ENCODE measurements around the gene NRXN3.
"Not testable (repeated sequence)": the region's sequence is repeated elsewhere in the genome, so short reads cannot be mapped to it uniquely, and the experiment has no call there.

Gene NRXN3

DNA sequence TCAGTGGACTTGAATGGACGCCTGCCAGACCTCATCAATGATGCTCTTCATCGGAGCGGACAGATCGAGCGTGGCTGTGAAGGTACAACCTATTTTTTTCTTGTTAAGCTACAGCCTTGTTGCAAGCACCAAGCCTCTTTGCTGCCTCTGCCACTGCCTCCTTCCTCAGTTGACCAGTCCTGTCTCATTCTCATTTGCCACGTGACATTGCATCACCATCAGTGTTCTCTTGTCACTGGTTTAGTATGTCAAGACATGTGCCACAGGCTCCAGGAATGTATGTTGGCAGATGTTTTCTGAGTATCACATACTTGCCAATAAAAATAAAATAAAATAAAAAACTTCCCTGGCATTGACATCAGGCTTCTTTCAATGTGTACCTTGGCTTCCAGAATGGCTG is 798.1 kb downstream of the NRXN3 start:
- no peak for DNase-seq

DNA sequence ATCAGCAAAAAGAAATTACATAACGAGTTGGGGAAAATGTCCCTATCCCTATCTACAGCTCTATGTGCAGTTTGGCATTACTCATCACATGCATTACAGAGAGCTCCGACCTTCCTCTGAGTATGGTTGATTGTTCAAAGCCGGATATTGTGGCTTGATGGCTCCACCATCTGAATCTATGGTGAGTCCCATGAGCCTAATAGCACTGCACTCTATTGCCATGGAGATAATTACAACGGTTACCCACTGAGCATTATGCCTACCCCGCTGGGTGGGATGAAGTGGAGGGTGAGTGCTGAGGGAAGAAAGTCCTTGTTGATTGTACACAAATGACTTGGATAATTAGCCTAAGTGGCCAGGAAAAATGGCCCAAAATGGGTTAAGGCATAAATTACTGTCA is 800.5 kb downstream of the NRXN3 start:
- DNase-seq: no peak

DNA sequence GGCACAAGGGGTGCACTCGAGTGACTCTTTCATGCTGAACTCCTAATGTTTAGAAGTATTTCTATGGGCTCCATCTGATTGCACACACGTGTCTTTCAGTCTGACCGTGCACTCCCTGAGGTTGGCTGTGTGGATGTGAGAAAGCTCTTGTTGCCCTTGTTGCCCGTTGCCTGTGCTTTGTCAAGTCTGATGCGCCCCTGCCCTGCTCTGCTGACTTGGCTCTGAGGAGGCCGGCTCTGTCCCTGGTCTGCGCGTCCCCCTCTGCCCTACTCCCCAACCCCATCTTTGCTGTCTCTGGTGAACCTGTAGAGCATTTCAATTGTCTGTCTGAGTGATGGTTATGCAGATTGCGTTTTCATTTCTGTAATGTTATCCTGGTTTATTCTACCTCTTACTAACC is 802.3 kb downstream of the NRXN3 start:
- DNase-seq: no peak

DNA sequence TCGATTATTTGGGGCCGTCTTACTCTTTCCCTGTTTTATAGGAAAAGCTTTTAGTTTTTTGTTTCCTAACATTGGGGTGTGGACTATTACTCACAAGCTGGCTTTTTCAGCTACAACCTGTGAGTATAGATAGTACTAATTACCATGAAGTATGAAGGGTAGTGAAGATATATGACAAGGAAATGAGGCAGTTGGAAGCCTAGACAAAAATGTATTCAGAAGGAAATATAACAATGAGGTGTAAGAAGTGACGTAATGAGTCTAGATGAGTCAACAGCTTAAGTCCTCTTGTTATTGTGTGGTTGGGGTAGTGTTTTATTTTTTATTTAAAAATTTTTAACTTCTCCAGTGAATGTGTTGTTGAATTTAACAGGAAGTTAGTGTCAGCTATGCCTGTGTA is 804.5 kb downstream of the NRXN3 start:
- no peak for DNase-seq

DNA sequence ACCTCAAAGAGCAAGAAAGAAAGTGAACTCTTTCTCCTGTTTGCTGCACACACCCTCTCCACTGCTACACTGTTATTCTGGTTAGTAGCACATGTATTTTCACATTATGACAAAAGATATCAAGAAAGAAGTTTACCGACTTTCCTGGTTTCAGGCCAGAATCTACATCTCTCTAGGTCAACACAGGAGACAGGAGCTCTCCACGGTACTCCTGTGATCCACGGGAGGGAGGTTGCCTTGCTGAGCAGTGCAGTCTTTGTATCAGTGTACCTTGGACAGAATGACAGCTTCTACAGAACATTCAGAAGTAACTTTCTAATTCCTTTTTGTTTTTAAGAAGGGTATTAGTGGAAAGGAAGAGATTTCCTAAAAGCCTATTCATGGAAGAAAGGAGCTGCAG is 805.6 kb downstream of the NRXN3 start:
- DNase-seq: no peak

DNA sequence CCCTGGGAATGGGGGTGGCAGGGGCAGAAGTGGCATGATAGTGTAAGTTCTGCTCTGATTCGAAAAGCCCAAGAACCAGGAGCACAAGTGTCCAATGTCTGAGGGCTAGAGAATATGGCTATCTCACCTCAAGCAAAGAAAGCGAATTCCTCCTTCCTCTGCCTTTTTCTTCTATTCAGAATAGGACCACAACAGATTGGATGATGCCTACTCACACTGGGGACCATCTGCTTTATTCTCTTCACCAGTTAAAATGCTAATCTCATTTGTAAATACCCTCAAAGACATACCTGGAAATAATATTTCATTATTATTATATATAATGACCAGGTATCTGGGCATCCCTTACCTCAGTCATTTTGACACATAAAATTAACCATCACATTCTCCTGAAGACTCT is 808.7 kb downstream of the NRXN3 start:
- DNase-seq: no peak

DNA sequence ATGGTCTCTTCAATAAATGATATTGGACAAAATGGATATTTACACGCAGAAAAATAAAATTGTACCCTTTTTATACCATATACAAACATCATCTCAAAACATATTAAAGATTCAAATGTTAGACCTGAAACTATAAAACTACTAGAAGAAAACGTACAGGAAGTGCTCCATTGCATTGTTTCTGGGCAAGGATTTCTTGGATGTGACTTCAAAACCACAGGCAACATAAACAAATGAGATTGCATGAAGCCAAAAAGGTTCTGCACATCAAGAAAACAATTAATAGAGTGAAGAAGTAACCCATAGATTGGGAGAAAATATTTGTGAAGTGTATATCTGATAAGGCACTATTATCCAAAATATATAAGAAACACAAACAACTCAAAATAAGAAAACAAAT is 812.4 kb downstream of the NRXN3 start:
- no peak for DNase-seq

DNA sequence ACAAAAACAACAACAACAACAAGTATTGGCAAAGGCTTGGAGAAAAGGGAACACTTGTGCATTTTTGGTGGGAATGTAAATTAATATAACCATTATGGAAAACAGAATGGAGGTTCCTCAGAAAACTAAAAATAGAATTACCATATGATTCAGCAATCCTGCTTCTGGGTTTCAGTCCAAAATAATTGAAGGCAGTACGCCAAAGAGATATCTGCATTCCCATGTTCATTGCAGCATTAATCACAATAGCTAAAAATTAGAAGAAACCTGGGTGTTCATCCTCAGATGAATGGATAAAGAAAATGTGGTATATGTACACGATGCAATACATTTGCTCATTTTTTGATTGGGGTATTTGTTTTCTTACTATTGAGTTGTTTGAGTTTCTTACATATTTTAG is 813.0 kb downstream of the NRXN3 start:
- no peak for DNase-seq

DNA sequence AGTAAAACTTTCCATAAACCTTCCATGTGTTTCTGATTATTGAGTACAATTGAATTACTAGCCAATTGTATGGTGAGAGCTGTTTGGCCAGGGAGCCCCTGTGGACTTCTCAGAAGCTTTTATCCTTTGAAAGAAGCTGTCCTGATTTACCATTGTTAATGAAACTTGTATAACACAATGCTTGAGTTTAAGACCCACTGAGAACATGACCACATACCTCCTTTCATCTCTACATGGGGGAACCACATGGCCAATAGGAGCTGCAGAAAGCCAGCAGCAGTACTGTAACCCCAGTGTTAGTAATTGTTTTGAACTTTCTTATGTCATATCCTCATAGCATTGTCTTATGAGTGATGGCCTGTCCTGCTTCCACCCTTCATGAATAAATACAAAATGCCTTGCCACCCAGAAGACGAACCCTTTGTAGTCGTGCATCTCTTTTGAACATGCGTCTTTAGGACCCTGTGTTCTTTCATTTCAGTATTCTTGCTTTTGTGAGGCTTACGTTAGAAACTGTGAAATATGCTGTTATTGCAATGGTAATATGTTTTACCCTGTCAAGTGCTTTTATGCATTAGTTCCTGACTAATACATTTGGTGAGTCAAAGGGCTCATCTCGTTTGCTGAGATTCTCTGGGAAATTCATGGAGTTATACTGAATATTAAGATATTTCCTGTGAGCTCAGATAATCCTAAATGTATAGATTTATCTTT is 815.7 kb downstream of the NRXN3 start:
- no peak for DNase-seq

DNA sequence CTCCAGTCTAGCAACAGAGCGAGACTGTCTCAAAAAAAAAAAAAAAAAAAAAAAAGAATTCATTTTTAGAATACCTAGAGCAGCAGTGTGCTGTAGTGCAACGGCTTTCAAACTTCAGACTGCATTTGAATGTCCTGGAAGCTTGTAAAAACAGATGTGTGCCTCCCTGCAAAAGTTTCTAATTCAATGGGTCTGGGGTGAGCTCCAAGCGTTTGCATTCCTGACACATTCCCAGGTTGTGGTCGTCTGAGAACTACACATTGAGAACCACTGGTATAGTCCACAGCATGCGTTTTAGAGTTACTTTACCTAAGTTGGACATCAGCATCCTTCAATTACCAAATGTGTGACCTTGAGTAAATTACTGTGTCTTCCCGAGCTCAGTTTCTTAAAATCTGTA is 816.8 kb downstream of the NRXN3 start:
- no peak for DNase-seq

DNA sequence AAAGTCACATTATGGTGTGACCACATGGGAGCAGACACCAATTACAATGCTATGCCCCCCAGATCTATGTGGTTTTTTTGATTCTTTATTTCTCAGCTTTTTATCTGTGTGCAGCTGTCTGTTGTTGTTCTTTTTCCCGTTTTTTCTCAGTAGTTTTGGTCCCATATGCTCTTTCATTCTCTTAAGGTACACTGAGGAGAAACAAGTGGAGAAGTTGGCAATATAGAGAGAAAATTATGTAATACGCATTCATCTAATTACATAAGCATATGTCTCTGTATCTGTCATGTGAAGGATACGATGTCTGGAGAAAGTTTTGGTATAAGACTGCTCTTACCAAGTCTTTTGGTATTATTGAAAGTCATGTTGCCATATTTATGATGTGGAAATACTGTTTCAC is 819.0 kb downstream of the NRXN3 start:
- no peak for DNase-seq

DNA sequence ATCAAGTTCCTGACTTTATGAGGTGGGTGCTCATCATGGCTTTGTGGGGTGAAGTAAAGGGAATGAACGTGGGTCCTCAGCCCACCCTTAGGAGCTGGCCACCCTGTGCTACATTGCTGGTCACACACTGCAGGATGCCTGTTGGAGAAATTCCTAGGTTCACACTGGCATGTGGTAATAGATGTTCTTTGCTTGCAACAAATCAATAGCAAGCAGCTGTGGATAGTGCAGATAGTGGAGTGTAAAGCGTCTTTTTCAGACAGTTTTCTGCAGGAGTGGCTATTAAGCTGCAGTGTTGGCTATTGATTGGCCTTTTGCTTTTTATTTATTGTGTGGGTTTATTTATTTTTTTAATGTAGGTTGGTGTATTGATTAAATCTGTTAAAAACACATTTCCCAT is 822.7 kb downstream of the NRXN3 start:
- no peak for DNase-seq

DNA sequence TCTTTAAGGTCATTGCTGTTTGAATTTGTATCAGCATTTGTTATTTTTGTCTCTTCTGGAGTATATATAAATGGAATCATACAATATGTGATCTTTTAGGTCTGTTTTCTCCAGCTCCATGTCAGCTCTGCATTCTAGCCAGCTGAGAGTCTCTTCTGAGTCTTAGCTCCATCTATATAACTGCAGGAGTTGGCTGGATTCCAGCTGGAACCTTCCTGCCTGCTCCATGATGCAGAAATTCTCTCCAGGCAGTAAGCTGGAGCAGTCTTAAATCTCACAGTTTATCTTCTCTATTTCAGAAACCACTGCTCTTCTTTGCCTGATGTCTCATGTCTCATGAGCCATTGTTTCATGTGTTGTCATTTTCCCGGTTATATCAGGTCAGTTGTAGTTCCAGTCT is 827.6 kb downstream of the NRXN3 start:
- no peak for DNase-seq

DNA sequence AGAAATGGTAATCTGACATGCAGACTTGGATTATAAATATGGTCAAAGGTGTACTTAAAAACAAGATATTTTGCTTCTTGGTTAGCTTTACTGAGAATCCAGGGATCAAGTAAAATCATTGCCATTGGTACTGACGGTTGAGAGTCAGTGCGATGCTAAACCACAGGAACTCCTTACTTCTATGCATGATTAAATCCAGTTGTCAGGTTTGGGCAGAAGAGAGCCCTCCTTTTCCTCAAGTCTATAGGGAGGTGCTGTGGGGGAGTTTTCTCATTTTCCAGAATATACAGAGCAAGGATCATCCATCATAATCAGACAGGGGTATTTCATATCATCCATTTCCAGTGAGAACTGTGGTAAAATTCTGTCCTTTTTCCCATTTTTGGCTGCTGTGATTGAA is 839.1 kb downstream of the NRXN3 start:
- no peak for DNase-seq

DNA sequence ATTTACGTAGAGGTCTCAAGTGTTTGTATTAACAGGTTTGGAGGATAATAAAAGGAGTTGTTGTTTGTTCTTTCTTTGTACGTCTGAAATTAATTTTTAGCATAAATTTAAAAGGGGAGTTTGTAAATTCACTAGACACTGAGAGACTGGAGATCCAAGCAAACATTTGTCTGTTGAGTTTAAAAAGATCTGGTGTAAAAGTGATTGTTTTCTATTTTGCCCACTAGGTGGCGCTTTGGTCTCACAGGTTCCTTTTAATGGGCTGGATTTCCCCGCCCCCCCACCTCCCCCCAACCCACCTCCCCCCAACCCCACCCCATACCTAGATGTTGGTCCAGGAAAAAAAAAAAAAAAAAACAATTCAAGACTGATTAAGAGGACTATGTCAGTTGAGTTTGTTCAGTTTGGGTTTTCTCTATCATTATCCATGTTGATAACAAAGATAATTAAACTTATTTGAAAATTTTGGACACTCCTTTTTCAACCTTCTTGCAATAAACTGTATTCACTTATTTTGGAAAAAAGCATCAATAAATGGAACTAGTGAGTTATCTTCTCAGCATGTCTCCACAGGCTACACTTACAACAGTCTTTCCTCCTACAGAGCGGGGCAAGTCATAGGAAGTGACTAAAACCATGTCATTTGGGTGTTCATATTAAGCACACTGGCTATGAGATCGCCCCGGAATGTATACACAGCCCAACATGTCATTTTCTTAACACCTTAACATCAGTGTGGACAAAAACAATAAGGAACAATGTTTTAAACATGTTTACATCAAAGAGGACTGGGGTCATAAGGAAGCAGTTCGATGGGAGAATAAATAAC is 841.1 kb downstream of the NRXN3 start:
- DNase-seq: no peak

DNA sequence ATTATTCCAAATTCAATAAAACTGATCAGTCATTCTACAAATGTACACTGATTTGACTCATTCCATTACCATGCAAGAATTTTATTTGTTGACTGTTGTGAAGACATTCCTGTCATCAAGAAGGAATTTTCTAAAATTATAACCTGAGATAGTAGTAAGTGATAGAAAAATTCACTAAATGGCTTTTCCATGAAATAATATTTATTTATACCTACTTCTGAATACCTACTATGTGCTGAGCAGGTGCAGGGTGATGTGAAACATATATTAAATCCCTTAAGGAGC is 841.7 kb downstream of the NRXN3 start:
- DNase-seq: no peak

DNA sequence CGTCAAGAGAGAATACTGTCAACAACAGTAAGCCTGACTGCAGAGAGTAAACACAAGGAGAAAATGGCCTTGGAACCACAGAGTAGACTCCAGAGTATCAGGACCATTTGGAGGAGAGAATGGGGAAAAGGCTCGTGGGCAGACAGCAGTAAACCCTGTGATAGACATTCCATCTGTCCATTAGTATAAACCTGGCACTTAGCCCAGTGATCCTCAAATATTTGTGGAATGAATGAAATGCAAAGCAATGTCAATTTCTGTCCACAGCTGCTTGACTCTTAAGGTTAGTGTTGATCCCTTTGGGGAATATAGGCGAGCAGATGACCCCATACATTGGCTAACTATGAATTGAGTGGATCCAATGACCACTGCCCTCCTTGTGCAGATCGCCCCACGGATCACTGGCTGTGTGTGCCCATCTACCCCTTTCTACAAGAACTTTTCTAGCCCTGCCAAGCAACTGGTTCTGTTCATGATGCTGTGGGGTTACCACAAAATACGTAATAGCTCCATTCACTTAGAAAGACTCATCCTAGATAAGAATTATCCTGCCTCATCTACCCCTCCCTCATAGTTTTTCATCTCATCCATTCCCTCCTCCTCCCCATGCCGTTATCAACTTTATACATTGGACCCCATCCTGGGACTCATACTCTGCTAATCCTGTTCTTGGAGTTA is 846.8 kb downstream of the NRXN3 start:
- no peak for DNase-seq

DNA sequence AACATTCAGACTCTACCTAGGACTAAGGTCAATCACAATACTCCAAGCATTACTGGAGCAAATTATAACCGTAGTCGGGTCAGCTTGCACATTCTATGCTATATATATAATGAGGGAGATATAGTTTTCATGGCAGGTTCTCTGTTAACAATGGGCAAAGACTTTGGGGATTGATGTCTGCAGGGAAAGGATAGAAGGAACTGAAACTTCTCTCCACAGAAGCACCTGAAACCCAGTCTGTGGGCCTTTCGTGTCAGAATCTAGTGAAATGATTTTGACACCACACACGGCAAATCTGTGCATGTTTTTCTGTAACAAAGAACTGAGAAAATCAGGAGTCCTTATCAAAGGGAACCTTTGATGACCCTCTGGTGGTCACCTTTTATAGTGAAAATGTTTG is 847.4 kb downstream of the NRXN3 start:
- no peak for DNase-seq

DNA sequence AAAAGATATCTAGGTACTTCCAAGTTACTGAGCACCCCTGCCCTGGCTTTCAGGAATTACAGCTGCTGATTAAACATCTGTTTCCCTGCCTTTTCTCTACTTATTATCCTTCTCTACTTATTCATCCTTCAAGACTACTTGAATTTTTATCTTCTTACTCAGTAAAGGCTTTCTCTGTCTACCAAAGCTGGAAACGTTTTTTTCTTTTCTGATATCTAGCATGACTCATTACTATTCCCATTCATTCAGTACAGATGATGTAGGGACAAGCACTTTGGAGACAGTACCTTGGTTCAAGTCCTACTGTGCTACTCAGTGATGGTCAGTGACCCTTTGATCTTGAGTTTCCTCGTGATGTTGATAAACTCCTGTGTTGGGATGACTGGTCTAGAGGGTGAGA is 848.7 kb downstream of the NRXN3 start:
- no peak for DNase-seq

DNA sequence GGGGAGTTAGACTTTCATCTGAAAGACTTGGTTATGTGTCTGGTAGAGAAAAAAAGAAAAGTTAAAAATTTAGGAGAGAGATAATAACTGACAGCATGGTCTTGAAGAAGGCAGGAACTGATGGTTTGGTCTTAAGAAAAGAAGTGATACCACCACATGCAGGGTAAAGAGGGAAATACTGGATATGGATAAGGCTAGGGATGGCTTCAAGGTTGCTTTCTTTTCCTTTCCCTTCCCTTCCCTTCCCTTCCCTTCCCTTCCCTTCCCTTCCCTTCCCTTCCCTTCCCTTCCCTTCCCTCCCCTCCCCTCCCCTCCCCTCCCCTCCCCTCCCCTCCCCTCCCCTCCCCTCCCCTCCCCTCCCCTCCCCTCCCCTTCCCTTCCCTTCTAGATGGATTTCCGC is 849.7 kb downstream of the NRXN3 start:
- DNase-seq: not testable (repeated sequence)

DNA sequence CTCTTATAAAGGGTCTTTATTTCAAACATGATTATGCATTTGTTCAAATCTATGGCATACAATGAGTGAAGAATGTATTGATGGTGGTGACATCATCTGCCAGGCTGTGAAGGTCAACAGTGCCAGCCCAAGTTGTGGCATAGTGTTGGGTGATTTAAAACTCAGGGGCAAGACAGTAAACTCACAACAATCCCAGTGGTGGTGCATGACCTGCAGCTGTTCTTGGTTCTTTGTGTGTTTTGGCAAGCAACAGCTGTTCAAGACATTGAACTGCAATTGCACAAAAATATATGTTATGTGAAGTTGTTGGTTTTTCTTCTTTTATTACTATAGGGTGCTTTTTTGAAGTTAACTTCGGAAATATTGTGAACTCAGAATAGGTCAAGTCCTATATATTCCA is 851.6 kb downstream of the NRXN3 start:
- DNase-seq: no peak

DNA sequence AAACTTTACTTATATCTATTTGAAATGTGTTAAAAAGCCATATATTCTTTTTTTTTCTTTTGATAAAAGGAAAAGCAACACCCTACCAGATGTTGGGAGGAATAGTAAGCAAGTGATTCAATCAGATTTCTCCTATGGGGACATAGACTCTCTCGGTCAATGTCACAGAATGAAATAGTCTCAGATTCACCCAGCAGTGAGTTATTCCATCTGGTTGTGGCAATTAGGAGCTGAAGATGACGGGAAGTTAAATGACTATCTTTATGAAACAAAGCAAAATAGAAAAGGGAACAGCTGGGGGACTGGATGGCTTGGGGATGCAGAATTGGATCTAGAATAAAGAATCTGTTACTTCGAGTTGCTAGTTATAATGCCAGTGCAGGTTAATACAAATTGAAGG is 857.0 kb downstream of the NRXN3 start:
- DNase-seq: no peak

DNA sequence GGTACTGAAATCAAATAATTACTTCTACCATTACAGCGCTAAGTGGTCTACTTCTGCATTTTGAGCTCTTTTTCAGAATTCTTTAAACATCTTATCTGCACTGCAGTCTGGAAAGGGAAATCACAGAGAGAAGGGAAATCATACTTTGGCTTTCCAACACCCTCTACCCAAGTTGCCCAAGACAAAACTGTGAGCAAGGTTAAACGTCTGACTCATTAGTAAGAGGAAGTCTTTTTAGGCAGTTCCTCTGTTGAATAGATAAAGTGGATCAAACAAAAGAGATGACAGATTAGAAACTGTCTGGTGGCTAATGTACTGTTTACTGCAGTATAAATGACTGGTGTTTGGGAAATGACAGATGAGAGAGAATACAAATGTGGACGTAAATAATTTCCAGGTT is 858.1 kb downstream of the NRXN3 start:
- no peak for DNase-seq

DNA sequence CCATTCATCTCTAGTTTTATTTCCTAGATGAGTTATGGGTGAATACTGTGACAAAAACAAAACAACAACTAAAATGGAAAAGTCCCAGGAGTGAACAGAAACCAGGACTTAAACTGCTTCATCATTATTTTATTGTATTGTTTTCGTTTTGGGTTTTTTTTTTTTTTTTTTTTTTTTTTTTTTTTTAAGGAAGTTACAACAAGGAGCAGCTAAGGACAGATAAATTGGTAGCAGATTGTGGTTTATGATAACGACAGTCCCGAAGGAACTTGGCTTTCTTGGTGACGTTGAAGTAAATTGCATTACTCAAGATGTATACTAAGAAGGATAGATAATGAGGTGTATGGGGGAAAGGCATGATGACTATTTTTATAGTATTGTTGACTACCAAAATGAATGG is 866.3 kb downstream of the NRXN3 start:
- DNase-seq: no peak

Measured in activated CD4-positive, alpha-beta T cell treated with anti-CD3 and anti-CD28 coated beads, Interleukin-2, amount 50 U/mL, for 48 hours (primary cell).